K562 (cell line): ENCODE measurements around the gene SLC18A3. TPM values are rescaled to one million over a fixed set of nuclear protein-coding genes. Genes with fewer than 3 reads are reported as not detected.
A peak's percentile ranks its signal among the peaks of the same experiment; 100 is the strongest.

ENCODE experiments used
- ELF1 ChIP-seq: fragments of 200-800 bp; sonication (Bioruptor generic); IDR thresholded peaks from 2 replicates; pipeline ENCODE4 v1.6.1; 2016; ENCODE audit warnings: missing genetic modification characterization, missing compliant biosample characterization
- GTF2F1 ChIP-seq: IDR thresholded peaks from 2 replicates; pipeline ENCODE4 v1.6.1; 2011; ENCODE audit warnings: low read depth, low read length, improper control_type of control experiment
- IRF9 ChIP-seq: fragments of 450-650 bp; IDR thresholded peaks from 2 replicates; pipeline ENCODE4 v1.6.1; 2016; ENCODE audit warnings: missing biosample characterization, missing genetic modification characterization
- PML ChIP-seq: IDR thresholded peaks from 2 replicates; pipeline ENCODE4 v1.6.1; 2012; ENCODE audit warnings: low read length, inconsistent platforms
- RBM15 ChIP-seq: fragments of 200-400 bp; formaldehyde crosslinking; IDR thresholded peaks from 2 replicates; pipeline ENCODE4 v1.6.1; 2018; ENCODE audit warnings: mild to moderate bottlenecking, low read length, moderate library complexity; ENCODE audit not compliant: insufficient read depth
- RBM34 ChIP-seq: fragments of 200-400 bp; formaldehyde crosslinking; IDR thresholded peaks from 2 replicates; pipeline ENCODE4 v1.6.1; 2018; ENCODE audit warnings: low read length, borderline replicate concordance; ENCODE audit not compliant: insufficient read depth
- RNF2 ChIP-seq: sonication (generic); IDR thresholded peaks from 2 replicates; pipeline ENCODE4 v1.6.1; 2016
- SIX5 ChIP-seq, 2 experiments: IDR thresholded peaks; 2 replicates each; pipeline ENCODE4 v1.6.1; 2011; ENCODE audit warnings: low read length in 2 of 2, borderline replicate concordance in 1 of 2, low read depth in 1 of 2, mild to moderate bottlenecking in 1 of 2, moderate library complexity in 1 of 2; ENCODE audit not compliant: insufficient read depth in 1 of 2
- TAF7 ChIP-seq: fragments of 450-650 bp; IDR thresholded peaks from 2 replicates; pipeline ENCODE4 v1.6.1; 2016; ENCODE audit warnings: missing genetic modification characterization, missing compliant biosample characterization
- TCF7L2 ChIP-seq: fragments of 150-350 bp; IDR thresholded peaks from 2 replicates; pipeline ENCODE4 v1.6.1; 2016; ENCODE audit warnings: low read depth, mild to moderate bottlenecking, low read length, moderate library complexity
- ZFPM2 ChIP-seq: fragments of 250-450 bp; sonication (Bioruptor Pico); IDR thresholded peaks from 2 replicates; pipeline ENCODE4 v1.5.1; 2022; ENCODE audit warnings: mild to moderate bottlenecking
- ZFX ChIP-seq: sonication (generic); formaldehyde crosslinking; IDR thresholded peaks from 2 replicates; pipeline ENCODE4 v1.8.0; 2022; ENCODE audit warnings: mild to moderate bottlenecking, missing genetic modification reagents, moderate library complexity
- polyA plus RNA-seq, 8 experiments: library from polyadenylated mRNA; depleted of rRNA in 4 of 8; stranded (reverse) in 5 of 8; unstranded in 3 of 8; fragments of >200 nt; fragmentation: Nextera tagmentation in 2 of 8; fragmentation: Illumina TruSeq in 1 of 8; extraction: Ambion mirVana in 2 of 8; extraction: Trizol in 1 of 8; gene quantifications; 2 replicates each; pipeline versions ENCODE4 v1.2.1 to v1.2.3, GENCODE V29; 2011 to 2014; ENCODE audit warnings: inconsistent platforms in 1 of 8, missing spikeins in 1 of 8
- total RNA-seq, 7 experiments: library from RNA; depleted of rRNA in 6 of 7; stranded (reverse); fragments of >200 nt in 6 of 7; fragmentation: Illumina TruSeq in 2 of 7; extraction: Trizol in 2 of 7; gene quantifications; 2 replicates each; pipeline versions ENCODE4 v1.2.1 to v1.2.3, GENCODE V29; 2011 to 2021; ENCODE audit warnings: low replicate concordance in 1 of 7
- TF ChIP-seq, protein P1 (sequence below), 2 experiments: fragments of 450-650 bp; formaldehyde crosslinking in 1 of 2; IDR thresholded peaks; 2 replicates each; pipeline versions ENCODE4 v1.4.0 to v1.6.1; 2014 to 2020; ENCODE audit warnings: mild to moderate bottlenecking in 2 of 2, borderline replicate concordance in 1 of 2, low read depth in 1 of 2
- TF ChIP-seq, protein P2 (sequence below): fragments of 450-650 bp; conservative IDR thresholded peaks from 2 replicates; pipeline ENCODE4 v1.6.1; 2016; ENCODE audit warnings: missing genetic modification characterization, low read depth, mild to moderate bottlenecking, control low read depth, missing compliant biosample characterization
- TF ChIP-seq, protein P3 (sequence below): fragments of 450-650 bp; formaldehyde crosslinking; IDR thresholded peaks from 2 replicates; pipeline ENCODE4 v1.4.0; 2020; ENCODE audit warnings: mild to moderate bottlenecking, moderate library complexity

The SLC18A3 gene
- total and polyA plus RNA-seq, 9 of the 15 experiments (the other 6 are each of a cell fraction or from before 2014, with no cell fraction given) = not detected

GRCh38 chr10:49592726-49593563, 17.2 kb upstream of the SLC18A3 start (continued):
- TF ChIP-seq, protein P1, sequence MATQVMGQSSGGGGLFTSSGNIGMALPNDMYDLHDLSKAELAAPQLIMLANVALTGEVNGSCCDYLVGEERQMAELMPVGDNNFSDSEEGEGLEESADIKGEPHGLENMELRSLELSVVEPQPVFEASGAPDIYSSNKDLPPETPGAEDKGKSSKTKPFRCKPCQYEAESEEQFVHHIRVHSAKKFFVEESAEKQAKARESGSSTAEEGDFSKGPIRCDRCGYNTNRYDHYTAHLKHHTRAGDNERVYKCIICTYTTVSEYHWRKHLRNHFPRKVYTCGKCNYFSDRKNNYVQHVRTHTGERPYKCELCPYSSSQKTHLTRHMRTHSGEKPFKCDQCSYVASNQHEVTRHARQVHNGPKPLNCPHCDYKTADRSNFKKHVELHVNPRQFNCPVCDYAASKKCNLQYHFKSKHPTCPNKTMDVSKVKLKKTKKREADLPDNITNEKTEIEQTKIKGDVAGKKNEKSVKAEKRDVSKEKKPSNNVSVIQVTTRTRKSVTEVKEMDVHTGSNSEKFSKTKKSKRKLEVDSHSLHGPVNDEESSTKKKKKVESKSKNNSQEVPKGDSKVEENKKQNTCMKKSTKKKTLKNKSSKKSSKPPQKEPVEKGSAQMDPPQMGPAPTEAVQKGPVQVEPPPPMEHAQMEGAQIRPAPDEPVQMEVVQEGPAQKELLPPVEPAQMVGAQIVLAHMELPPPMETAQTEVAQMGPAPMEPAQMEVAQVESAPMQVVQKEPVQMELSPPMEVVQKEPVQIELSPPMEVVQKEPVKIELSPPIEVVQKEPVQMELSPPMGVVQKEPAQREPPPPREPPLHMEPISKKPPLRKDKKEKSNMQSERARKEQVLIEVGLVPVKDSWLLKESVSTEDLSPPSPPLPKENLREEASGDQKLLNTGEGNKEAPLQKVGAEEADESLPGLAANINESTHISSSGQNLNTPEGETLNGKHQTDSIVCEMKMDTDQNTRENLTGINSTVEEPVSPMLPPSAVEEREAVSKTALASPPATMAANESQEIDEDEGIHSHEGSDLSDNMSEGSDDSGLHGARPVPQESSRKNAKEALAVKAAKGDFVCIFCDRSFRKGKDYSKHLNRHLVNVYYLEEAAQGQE (IDR thresholded peaks at IDR 0.05; ENCODE audit: borderline replicate concordance) = peak; percentile 54; the same call in 1 of the 2 replicates
- TF ChIP-seq, protein P1 (CRISPR knock-in tag; IDR thresholded peaks at IDR 0.05; ENCODE audit: low read depth) = no peak
- TF ChIP-seq RNF2 (no peak), ZFX (CRISPR knock-in tag) (no peak), PML (no peak), GTF2F1 (no peak), RBM15 (no peak), ZFPM2 (CRISPR knock-in tag) (no peak), SIX5 (IDR thresholded peaks at IDR 0.05; ENCODE audit: borderline replicate concordance in 1 of 2, insufficient read depth in 1 of 2, low read depth in 1 of 2, low read length in 2 of 2) (no peak), RBM34 (no peak), TAF7 (no peak), IRF9 (tag) (no peak), ELF1 (tag) (peak; percentile 47), TCF7L2 (no peak)
- TF ChIP-seq, protein P2, sequence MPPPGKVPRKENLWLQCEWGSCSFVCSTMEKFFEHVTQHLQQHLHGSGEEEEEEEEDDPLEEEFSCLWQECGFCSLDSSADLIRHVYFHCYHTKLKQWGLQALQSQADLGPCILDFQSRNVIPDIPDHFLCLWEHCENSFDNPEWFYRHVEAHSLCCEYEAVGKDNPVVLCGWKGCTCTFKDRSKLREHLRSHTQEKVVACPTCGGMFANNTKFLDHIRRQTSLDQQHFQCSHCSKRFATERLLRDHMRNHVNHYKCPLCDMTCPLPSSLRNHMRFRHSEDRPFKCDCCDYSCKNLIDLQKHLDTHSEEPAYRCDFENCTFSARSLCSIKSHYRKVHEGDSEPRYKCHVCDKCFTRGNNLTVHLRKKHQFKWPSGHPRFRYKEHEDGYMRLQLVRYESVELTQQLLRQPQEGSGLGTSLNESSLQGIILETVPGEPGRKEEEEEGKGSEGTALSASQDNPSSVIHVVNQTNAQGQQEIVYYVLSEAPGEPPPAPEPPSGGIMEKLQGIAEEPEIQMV = no peak
- TF ChIP-seq, protein P3, sequence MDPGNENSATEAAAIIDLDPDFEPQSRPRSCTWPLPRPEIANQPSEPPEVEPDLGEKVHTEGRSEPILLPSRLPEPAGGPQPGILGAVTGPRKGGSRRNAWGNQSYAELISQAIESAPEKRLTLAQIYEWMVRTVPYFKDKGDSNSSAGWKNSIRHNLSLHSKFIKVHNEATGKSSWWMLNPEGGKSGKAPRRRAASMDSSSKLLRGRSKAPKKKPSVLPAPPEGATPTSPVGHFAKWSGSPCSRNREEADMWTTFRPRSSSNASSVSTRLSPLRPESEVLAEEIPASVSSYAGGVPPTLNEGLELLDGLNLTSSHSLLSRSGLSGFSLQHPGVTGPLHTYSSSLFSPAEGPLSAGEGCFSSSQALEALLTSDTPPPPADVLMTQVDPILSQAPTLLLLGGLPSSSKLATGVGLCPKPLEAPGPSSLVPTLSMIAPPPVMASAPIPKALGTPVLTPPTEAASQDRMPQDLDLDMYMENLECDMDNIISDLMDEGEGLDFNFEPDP (CRISPR knock-in tag) = no peak
